OCI-LY3 (cell line): ENCODE data around the gene LRRC8D.

Experiments used
- H2AFZ ChIP-seq: fragments of 200-600, 300-600 bp; shearing (Covaris generic); 2 replicates; pipeline ENCODE4 v1.6.0; 2014; ENCODE audit warnings: antibody characterized with exemption, low read depth, low read length
- H3K27ac ChIP-seq: fragments of 200-600, 300-600 bp; sonication (generic); 2 replicates; pipeline ENCODE4 v1.5.1; 2014; ENCODE audit warnings: mild to moderate bottlenecking, low read length, moderate library complexity, mixed read lengths
- H3K27me3 ChIP-seq: fragments of 200-600, 300-600 bp; sonication (generic); 2 replicates; pipeline ENCODE4 v1.6.1; 2014; ENCODE audit warnings: low read depth, low read length, mixed read lengths
- H3K36me3 ChIP-seq: fragments of 200-600, 300-600 bp; sonication (generic); replicated peaks from 2 replicates; pipeline ENCODE3; 2014; ENCODE audit warnings: low read depth, low read length, mixed read lengths
- H3K4me1 ChIP-seq: fragments of 300-600, 200-600 bp; sonication (generic); 2 replicates; pipeline ENCODE4 v1.6.1; 2014; ENCODE audit warnings: low read length, mixed read lengths
- H3K4me2 ChIP-seq: fragments of 200-600, 300-600 bp; sonication (generic); 2 replicates; pipeline ENCODE4 v1.6.1; 2014; ENCODE audit warnings: low read length, mixed read lengths
- H3K4me3 ChIP-seq: fragments of 300-600, 200-600 bp; sonication (generic); 2 replicates; pipeline ENCODE4 v1.5.1; 2014; ENCODE audit warnings: antibody characterized with exemption, mild to moderate bottlenecking, low read length, moderate library complexity
- H3K79me2 ChIP-seq: fragments of 300-600, 200-600 bp; shearing (Covaris generic); 2 replicates; pipeline ENCODE4 v1.6.1; 2014; ENCODE audit warnings: mild to moderate bottlenecking, low read length, mixed read lengths
- H3K9ac ChIP-seq: fragments of 300-600, 200-600 bp; shearing (Covaris generic); 2 replicates; pipeline ENCODE4 v1.6.0; 2014; ENCODE audit warnings: mild to moderate bottlenecking, low read length, moderate library complexity
- H3K9me3 ChIP-seq: fragments of 200-600, 300-600 bp; shearing (Covaris generic); 2 replicates; pipeline ENCODE4 v1.6.1; 2014; ENCODE audit warnings: low read length, mixed read lengths; ENCODE audit not compliant: insufficient read depth
- H4K20me1 ChIP-seq: fragments of 200-600, 300-600 bp; sonication (generic); 2 replicates; pipeline ENCODE4 v1.6.1; 2016; ENCODE audit warnings: low read length, mixed read lengths; ENCODE audit not compliant: insufficient read depth
- EZH2phosphoT487 ChIP-seq: fragments of 200-600 bp; shearing (Covaris generic); IDR thresholded peaks from 2 replicates; pipeline ENCODE4 v1.6.1; 2018; ENCODE audit warnings: antibody characterized with exemption, mixed run types, low read depth
- TF ChIP-seq, protein P1 (sequence below): fragments of 200-600, 300-600 bp; sonication (generic); IDR thresholded peaks from 2 replicates; pipeline ENCODE4 v1.5.1; 2014; ENCODE audit warnings: antibody characterized with exemption, low read length, low read depth

LRRC8D gene

DNA sequence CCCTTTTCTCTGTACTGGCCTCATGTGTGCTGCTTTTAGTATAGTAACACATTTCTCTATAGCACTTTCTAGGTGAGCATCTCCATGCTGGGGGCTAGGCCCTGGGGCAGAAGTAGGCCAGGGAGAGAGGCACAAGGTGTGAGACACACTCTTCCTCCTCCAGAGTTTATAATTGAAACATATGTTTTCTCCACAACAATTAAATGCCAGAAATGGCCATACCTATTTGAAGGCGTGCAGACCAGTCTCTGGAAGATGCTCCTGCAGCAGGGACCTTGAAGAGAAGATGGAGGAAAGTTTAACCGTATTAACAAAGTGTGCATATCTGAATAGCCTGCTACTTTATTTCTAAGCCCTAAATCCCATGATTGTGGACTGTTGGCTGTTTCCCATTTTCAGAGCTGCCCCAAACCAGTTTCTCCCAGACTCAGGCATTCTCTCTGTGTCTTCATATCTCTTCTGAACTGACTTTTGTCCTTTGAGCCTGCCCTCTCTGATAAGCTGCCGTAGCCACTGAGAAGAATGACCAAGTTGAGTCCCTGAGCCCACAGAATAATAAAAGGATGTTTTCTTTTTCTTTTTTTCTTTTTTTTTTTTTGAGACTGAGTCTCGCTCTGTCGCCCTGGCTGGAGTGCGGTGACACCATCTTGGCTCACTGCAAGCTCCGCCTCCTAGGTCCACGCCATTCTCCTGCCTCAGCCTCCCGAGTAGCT is 81.3 kb downstream of the LRRC8D start:
- Histone ChIP-seq H3K36me3 (no peaks in the 10 kb centered on the region), H3K4me3 (no peak overlapping the region), H3K27me3 (no peaks in the 10 kb centered on the region), H2AFZ (no peak overlapping the region), H3K79me2 (no peaks in the 10 kb centered on the region), H3K9ac (no peak overlapping the region), H4K20me1 (no peaks in the 10 kb centered on the region), H3K4me2 (no peak overlapping the region), H3K4me1 (peaks cover 38% of the 10 kb centered on the region), H3K27ac (no peak overlapping the region), H3K9me3 (no peaks in the 10 kb centered on the region)
- TF ChIP-seq EZH2phosphoT487, result no peak
- TF ChIP-seq, protein P1, sequence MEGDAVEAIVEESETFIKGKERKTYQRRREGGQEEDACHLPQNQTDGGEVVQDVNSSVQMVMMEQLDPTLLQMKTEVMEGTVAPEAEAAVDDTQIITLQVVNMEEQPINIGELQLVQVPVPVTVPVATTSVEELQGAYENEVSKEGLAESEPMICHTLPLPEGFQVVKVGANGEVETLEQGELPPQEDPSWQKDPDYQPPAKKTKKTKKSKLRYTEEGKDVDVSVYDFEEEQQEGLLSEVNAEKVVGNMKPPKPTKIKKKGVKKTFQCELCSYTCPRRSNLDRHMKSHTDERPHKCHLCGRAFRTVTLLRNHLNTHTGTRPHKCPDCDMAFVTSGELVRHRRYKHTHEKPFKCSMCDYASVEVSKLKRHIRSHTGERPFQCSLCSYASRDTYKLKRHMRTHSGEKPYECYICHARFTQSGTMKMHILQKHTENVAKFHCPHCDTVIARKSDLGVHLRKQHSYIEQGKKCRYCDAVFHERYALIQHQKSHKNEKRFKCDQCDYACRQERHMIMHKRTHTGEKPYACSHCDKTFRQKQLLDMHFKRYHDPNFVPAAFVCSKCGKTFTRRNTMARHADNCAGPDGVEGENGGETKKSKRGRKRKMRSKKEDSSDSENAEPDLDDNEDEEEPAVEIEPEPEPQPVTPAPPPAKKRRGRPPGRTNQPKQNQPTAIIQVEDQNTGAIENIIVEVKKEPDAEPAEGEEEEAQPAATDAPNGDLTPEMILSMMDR, result no peak

DNA sequence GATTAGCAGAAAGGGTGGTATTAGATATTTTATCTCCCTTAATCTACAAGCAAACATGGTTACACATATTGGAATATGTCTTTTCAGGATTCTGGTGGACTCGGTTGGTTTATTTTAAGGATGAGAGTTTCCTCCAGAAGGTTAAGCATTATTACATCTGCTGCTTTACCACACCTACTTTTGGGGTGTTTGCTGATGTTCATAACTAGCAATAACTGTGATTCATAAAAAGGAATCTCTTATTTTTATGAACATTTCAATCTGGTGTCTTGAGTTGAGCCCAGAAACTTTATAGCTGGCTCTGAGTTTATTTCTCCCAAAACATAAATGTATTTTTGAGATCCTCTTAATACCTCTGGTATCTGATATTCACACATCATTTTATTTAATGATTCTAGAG is 82.7 kb downstream of the LRRC8D start:
- TF ChIP-seq EZH2phosphoT487, result no peak
- TF ChIP-seq, protein P1, result no peak
- peak overlapping the region; percentile 66 for H3K27ac ChIP-seq
- peaks cover 38% of the 10 kb centered on the region for H3K4me1 ChIP-seq
- H2AFZ ChIP-seq, result no peak overlapping the region
- H3K9ac ChIP-seq, result peak overlapping the region; percentile 32; the same call in 1 of the 2 replicates
- H3K4me2 ChIP-seq, result peak overlapping the region; percentile 59
- no peaks in the 10 kb centered on the region for H3K79me2 ChIP-seq
- H3K36me3 ChIP-seq, result no peaks in the 10 kb centered on the region
- H3K4me3 ChIP-seq, result peak overlapping the region; percentile 23
- H4K20me1 ChIP-seq, result no peaks in the 10 kb centered on the region
- H3K9me3 ChIP-seq, result no peaks in the 10 kb centered on the region
- H3K27me3 ChIP-seq, result no peaks in the 10 kb centered on the region

DNA sequence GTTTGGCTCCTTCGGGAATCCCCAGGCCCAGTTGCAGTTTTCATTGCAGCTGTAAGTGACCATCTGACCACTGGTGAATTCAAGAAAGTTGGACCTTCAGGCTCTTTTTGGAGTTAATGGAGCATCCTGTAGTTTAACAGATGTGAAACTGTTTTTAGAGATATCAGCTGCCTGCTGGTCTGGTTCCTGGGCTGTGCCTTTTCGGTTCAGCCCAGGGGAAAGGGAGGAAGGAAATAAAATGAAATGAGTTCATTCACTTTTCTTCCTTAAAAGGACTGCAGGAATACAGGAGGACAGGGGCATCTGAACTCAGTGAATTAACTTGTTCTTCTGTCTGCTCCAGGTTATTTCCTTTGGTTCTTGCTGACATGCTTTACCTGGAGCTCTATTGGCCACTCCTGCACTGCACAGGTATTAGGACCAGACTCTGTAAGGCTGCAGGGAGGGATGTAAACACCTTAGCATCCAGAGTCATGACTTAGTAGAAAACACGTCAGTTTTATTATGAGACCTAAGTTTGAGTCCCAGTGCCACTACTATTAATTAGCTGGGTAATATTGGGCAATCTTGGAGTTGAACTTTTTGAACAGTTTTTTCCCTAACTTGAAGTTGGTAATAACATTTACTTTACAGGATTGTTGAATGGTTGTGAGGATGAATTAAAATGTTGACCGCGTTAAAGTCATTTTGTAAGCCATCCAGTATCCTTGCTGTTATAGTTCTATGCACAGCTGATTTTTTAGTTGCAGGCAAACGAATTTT is 83.6 kb downstream of the LRRC8D start:
- peak overlapping the region; percentile 59 for H3K4me2 ChIP-seq
- TF ChIP-seq, protein P1, result no peak
- TF ChIP-seq EZH2phosphoT487, result no peak
- H3K79me2 ChIP-seq, result no peaks in the 10 kb centered on the region
- no peaks in the 10 kb centered on the region for H3K36me3 ChIP-seq
- H2AFZ ChIP-seq, result no peak overlapping the region
- no peaks in the 10 kb centered on the region for H4K20me1 ChIP-seq
- no peaks in the 10 kb centered on the region for H3K27me3 ChIP-seq
- peaks cover 38% of the 10 kb centered on the region for H3K4me1 ChIP-seq
- H3K4me3 ChIP-seq, result peak overlapping the region; percentile 29; the same call in 1 of the 2 replicates
- H3K9me3 ChIP-seq, result no peaks in the 10 kb centered on the region
- H3K27ac ChIP-seq, result peak overlapping the region; percentile 66
- peak overlapping the region; percentile 32; the same call in 1 of the 2 replicates for H3K9ac ChIP-seq

DNA sequence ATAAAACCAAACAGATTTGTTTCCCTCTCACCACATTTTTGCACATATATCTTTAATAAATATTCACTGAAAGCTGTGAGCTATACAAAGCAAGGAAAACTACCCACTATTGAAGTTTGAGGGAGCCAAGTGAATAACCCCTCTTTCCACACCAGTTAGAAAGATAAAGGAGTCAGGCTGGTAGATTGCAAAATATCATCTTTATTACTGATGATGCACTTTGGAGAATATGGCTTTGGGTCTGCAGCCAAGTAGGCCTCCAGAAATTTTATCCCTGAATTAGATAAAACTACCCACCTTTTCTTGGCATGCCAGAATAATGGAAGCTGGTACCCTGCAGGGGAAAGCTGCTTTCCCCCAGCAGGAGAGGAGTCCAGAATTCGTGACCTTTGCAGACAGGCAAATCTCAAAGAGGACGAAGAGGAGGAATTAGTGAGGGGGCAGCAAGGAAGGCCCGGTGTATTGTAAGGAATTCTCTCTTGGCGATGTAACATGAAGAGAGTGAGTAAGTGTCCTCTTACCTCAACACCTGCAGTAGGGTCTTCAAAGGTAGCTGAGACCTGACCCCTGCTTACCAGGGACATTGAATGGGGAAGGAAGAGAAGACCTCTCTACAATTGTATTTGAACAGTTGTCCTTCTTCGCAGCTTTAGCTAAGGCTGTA is 84.7 kb downstream of the LRRC8D start:
- Histone ChIP-seq H3K36me3 (no peaks in the 10 kb centered on the region), H3K4me1 (peaks cover 38% of the 10 kb centered on the region), H3K4me2 (no peak overlapping the region), H3K9ac (no peak overlapping the region), H3K27ac (no peak overlapping the region), H2AFZ (no peak overlapping the region), H3K4me3 (no peak overlapping the region), H3K27me3 (no peaks in the 10 kb centered on the region), H4K20me1 (no peaks in the 10 kb centered on the region), H3K9me3 (no peaks in the 10 kb centered on the region), H3K79me2 (no peaks in the 10 kb centered on the region)
- TF ChIP-seq, protein P1, result no peak
- no peak for TF ChIP-seq EZH2phosphoT487
